ENCODE data around the gene PRSS53.
"Not testable (repeated sequence)": the region's sequence is repeated elsewhere in the genome, so short reads cannot be mapped to it uniquely, and the experiment has no call there.

PRSS53 gene

DNA sequence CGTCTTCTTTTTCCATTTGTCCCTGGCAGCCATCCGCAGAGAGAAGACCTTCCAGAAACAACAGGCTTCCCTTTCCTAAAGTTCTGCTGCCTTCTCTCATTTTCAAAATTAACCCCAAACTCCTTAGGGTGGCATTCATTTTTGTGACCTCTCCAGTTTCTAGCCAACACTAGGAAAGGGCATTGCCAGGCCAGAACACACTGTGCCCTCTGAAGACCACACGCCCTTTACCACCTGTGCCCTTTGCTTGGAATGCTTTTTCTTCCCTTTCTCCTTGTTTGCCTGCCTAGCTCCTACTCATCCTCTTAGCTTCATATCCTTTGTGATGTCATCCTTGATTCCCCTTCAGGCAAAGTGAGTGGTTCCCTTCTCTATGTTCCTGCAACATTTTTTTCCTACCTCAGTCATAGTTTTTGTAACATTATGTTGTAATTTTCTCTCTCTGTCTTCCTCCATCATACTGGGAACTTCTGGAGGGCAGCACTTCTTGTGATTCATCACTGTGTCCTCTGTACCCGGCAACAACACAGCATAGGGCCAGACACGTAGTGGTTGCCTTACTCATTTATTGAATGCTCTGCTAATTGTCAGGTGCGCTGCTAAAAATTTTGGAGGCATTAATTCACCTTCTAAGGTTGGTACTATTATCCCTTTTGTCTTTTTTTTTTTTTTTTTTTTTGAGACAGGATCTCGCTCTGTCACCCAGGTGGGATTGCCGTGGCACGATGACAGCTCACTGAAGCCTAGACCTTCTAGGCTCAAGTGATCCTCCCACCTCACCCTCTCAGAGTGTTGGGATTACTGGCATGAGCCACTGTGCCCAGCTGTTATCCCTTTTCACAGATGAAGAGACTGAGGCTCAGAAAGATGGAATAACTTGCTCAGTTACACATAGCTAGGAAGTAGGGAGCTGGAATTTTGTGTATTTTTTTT is 29.7 kb upstream of the PRSS53 start:
- no peak for DNase-seq (ENCODE audit: low read depth in 2 of 2)

DNA sequence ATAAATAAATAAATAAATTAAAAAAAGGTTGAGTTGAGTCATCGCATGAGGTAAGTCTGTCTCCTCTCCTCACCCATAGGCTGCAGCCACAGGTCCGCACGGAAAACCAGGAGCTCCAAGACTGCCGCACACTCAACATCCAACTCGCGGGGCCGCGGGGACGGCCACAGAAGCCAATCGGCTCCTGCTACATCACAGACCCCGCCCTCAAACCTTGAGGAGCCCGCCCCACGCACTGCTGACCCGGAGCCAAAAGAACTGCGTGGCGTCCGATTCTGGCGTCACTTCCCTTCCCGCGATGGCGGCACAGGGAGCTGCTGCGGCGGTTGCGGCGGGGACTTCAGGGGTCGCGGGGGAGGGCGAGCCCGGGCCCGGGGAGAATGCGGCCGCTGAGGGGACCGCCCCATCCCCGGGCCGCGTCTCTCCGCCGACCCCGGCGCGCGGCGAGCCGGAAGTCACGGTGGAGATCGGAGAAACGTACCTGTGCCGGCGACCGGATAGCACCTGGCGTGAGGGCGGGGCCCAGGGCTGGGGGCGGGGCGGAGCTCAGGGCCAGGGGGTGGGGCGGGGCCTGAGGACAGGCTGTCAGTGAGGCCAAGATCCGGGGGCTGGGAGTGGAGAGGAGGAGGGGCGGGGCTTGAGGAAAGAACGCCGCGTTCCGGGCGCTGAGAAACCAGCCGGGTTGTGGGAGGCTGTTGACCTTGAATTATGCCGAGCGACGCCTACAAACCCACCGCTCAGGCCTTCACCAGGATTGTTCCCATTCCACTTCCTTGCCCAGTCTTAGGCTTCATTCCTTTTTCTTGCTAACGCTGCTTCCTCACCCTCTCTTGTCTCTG is 28.9 kb upstream of the PRSS53 start, which contains the start of gene KAT8:
KAT8 (plus strand) TSS at position 281 of the 839 bp plus-strand sequence; CDS start at position 299, 18 bp downstream.
- DNase-seq (ENCODE audit: low read depth in 2 of 2): peak; percentile 94 to 98

DNA sequence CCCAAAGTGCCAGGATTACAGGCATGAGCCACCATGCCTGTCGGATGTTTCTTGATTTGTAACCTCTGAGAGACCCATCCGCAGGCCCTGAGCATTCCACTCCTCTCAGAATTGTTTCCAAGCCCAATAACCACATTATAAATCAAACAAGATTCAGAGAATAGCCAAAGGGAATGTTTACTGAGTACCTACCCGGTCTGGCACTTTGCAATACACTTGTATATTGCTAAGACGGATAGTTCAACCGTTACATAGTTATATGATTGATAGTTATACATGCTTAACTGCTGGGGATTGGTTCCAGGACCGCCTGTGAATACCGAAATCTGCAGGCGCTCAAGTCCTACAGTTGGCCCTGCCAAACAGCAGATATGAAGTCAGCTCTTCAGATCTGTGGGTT is 25.7 kb upstream of the PRSS53 start:
- DNase-seq (ENCODE audit: low read depth in 2 of 2): no peak

DNA sequence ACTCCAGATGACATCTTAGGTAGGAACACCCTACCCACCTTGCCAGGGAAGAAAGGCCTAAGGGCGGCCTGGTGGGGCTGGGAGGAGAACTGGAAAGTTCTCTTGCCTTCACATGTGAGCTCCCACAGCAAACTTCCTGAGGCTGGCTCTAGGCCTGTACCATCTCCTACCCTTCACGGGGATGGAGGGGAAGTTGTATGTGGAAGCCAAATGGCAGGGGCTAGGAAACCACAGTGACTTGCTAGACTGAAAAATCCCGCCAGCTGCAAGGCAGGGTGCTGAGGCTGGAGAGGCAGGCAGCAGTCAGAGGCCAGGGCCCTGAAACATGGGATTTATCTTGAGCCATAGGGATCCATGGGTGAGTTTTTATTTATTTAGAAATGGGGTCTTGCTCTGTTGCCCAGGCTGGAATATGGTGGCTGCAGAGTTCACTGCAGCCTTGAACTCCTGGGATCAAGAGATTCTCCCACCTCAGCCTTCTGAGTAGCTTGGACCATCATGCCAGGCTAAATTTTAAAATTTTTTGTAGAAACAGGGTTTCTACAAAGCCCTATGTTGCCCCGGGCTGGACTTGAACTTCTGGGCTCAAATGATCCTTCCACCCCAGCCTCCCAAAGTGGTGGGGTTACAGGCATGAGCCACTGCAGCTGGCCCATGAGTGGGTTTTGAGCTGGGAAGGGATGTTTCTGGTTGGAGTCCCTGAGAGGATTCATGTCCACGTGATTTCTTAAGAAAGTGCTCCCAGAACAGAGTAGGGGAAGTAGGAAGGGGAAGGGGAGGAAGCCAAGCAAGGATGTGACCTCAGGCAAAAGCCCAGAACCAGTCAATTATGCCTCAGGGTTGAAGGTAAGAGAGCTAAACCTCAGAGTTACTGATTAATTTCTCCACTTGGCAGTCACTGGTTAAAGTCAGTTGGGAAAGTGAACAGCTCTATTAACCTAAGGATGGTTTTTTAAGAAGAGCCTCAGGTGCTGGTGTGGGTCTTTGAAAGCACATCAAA is 24.7 kb upstream of the PRSS53 start:
- DNase-seq (ENCODE audit: low read depth in 2 of 2): no peak

DNA sequence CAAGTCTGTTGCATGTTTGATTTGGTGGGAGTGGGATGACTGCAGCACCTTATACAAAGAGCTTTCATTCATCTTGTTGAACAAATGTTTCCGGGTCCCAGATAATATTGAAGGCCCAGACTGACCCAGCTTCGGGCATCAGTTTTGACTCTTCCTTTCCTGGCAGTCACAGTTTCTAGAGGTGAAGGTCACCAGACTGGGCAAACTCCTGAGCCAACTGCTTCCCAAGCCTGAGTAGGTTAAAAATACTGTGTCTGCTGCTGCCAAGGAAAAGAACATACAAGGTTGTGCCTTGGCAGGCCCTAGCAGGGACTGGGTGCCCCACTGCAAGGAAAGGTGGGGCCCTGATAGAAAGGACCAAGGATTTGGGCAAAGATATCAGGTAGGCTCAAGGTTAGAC is 24.0 kb upstream of the PRSS53 start:
- no peak for DNase-seq (ENCODE audit: low read depth in 2 of 2)

DNA sequence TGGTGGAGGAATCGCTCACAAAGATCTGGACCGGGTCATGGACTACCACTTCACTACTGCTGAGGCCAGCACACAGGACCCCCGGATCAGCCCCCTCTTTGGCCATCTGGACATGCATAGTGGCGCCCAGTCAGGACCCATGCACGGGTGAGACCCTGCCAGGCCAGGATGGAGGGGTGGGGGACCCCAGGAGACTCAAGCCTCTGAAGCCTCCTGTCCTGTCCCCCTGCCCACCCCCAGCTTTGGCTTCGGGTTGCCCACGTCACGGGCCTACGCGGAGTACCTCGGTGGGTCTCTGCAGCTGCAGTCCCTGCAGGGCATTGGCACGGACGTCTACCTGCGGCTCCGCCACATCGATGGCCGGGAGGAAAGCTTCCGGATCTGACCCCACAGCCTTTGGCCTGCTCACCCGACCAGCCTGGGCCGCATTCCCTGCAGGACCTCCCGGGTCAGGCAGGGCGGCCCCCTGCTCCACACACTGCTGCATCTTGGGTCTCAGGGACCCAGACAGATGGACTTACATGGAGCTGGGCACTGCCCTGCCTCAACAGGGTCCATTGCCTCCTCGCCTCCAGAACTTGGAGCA is 23.2 kb upstream of the PRSS53 start:
- no peak for DNase-seq (ENCODE audit: low read depth in 2 of 2)

DNA sequence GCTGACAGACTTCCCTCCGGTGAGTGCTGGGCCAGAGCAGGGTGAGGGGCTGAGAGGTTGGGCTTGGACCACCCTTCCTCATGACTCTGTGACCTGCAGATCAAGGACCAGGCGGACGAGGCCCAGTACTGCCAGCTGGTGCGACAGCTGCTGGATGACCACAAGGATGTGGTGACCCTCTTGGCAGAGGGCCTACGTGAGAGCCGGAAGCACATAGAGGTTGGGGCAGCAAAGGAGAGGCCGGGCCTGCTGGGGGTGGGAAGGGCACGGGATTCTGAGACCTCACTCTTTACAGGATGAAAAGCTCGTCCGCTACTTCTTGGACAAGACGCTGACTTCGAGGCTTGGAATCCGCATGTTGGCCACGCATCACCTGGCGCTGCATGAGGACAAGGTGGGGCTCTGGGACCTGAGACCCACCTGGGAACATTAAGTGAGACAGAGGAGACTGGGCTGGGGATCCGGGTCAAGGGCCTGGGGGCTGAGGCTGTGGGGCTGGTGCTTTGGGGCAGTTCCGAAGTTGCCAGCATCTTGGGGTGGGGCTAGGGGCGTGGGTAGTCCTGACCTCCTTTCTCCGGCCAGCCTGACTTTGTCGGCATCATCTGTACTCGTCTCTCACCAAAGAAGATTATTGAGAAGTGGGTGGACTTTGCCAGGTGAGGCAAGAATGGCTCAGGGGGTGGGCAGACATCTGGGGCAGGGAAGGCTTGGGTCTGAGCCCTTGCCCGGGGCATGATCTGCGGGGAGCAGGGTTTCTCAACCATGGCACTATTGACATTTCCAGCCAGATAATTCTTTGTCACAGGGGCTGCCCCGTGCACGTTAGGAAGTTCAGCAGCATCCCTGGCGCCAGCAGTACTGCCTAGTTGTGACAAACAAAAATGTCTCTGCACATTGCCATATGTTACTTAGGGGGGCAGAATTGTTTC is 21.6 kb upstream of the PRSS53 start:
- DNase-seq (ENCODE audit: low read depth in 2 of 2): no peak

DNA sequence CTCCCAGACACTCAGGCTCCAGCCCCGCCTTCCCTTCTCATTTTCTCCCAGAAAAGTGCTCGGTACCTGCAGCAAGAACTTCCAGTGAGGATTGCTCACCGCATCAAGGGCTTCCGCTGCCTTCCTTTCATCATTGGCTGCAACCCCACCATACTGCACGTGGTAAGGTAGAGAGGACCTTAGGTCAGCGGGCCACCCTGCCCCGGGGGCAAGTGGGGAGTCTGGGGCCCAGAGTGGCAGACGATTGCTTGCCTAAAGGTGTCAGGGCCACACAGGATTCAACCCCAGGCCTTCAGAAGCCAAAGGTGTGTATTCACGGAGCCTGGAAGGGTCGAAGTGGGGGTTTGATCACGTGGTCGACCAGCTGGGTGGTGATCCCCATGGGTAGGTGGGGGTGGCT is 20.9 kb upstream of the PRSS53 start:
- DNase-seq (ENCODE audit: low read depth in 2 of 2): no peak

DNA sequence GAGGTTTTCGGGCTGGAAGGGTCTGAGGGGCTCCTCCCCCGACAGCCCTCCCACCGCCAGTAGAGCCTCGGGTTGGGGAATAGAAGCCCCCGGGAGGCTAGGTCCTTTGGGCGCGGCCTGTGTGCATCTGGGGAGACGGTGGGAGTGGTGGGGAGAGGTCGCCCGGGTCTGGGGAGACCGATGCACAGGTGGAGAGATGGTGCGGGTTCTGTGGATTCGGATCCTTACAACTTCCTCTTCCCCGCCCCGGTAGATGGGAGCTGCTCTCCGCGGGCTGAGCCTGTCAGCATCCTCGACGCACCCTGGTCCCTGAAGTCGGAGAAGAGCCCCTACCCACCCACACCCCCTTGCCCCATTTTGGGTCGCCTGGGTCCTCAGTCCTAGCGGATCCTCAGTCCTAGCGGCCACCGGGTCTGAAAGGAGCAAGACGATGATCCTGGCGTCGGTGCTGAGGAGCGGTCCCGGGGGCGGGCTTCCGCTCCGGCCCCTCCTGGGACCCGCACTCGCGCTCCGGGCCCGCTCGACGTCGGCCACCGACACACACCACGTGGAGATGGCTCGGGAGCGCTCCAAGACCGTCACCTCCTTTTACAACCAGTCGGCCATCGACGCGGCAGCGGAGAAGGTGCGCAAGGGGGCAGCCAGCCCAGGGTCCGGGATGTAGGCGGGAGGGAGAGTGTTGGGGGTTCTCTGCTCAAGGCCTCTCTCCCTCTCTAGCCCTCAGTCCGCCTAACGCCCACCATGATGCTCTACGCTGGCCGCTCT is 20.2 kb upstream of the PRSS53 start:
- DNase-seq (ENCODE audit: low read depth in 2 of 2): no peak

DNA sequence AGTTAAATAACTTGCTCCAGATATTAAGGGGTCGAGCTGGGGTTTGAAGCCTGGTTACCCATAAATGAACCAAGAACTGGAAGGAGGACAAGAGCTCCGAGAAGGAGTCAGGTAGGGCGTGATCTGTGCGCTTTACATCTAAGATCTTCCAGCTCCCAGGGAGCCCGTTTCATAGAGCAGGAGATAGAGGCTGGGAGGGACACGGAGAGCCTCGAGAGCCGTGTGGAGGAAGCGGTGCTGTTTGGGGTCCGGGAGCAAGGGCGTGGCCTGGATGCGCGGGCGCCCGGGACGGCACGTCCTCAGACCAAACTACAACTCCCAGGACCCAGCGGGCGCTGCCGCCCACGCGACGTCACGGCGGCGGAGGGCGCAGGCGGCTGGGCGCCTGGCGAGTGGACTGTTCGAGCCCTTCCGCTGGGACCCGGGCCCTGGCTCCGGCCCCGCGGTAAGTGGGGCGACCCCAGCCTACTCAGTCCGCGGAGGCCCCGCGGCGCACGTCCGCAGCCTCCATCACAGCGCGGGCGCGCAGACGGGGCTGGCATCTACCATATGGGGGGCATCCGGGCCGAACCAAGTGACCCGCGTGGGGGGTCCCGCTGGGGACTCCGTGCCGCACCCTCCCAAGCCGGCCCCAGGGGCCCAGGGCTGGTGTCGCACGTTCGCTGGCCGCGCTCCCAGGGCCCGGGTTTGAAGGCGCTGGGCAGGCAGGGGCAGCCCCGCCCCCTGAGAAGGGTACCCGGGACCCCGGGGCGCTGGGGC is 19.5 kb upstream of the PRSS53 start, which contains the start of gene BCKDK:
BCKDK (plus strand) TSS at position 352 of the 759 bp plus-strand sequence. CDS start 838 bp downstream, outside the sequence.
- peak; percentile 58 to 74 for DNase-seq (ENCODE audit: low read depth in 2 of 2)

DNA sequence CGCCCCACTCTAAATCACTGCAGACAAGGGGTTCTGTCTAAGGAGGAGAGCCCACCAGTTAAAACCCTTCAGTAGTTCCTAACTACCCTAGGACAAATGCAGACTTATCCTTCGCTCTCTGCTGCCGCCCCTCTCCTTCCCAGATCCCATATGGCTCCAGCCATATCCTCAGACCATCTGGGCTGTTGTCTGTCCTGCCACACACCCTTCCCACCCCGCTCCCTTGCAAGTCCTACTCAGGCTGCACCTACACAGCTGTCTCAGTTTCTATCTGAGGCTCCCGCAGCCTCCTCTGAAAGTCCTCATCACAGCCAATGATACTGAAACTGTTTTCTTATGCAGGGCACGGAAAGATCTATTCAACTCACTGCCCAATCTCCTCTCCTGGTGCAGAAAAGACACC is 18.7 kb upstream of the PRSS53 start:
- DNase-seq (ENCODE audit: low read depth in 2 of 2): peak in 1 of 2 experiments; percentile 39

DNA sequence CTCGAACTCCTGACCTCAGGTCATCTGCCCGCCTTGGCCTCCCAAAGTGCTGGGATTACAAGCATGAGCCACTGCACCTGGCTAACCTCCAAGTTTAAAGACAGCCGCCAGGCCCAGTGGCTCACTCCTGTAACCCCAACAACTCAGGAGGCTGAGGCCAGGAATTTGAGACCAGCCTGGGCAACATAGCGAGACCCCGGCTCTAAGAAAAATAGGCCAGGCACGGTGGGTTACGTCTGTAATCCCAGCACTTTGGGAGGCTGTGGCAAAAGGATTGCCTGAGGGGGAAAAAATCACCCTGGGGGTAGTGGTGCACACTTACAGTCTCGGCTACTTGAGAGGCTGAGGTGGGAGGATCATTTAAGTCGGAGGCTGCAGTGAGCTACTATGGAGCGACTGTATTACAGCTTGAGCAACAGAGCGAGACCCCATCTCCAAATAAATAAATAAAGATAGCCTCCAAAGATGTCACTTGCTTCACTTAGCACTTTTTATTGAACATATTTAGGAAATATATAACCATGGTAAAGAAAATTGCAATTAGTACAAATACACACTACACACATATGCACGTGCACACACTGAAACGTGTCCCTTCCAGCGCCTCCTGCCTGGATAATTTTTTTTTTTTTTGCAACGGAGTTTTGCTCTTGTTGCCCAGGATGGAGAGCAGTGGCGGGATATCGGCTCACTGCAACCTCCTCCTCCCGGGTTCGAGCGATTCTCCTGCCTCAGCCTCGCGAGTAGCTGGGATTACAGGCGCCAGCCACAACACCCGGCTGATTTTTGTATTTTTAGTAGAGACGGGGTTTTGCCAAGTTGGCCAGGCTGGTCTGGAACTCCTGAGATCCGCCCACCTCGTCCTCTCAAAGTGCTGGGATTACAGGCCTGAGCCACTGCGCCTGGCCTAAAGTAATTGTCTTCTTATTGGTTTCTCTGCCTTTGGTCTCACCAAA is 18.0 kb upstream of the PRSS53 start:
- DNase-seq (ENCODE audit: low read depth in 2 of 2): no peak

DNA sequence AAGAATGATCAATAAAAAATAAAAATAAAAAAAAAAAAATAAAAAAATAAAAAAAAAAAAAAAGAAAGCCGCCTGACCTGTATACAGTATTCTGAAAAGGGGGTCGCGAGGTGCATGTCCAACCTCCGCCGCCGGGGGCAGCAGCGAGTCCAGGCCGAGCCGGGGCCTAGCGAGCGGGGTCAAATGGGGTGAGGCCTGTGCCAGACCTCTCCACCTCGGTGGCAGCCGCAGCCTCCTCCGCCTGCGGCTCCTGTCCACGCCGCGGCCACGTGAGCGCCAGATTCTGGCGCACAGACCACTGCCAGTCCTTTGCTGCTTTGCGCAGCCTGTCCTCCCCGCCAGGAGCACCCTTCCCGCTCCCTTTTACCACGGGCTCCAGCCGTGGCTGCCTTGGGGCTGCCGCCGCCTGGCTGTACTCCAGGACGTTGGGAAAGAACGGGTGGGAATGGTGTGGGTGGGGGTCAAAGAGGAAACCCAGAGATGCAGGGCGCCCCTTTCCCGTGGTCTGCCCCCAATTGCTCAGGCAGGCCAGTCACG is 17.0 kb upstream of the PRSS53 start:
- peak; percentile 56 to 83 for DNase-seq (ENCODE audit: low read depth in 2 of 2)

DNA sequence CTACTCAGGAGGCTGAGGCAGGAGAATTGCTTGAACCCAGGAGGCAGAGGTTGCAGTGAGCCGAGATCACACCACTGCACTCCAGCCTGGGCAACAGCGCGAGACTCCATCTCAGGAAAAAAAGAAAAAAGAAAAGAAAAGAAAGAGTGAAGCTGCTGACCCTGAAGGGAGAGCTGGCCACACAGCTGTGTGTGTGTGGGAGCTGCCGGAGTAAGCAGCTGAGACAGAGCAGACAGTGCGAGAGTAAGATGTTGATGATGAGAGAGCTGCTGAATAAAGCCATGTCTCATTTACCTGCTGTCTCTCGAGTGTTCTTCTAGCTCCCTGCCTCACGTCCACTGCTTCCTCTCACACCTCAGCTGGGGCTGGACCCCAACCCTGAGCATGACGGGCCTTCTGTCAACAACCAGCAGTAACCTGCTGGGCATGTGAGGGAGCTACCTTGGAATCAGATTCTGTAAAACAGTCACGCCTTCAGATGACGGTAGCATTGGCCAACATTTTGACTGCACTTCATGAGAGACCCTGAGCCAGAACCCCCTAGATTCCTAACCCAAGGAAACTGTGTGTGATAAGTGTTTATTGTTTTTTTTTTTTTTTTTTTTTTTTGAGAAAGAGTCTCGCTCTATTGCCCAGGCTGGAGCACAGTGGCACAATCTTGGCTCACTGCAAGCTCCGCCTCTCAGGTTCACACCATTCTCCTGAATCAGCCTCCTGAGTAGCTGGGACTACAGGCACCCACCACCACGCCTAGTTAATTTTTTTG is 12.3 kb upstream of the PRSS53 start:
- DNase-seq (ENCODE audit: low read depth in 2 of 2): not testable (repeated sequence)

DNA sequence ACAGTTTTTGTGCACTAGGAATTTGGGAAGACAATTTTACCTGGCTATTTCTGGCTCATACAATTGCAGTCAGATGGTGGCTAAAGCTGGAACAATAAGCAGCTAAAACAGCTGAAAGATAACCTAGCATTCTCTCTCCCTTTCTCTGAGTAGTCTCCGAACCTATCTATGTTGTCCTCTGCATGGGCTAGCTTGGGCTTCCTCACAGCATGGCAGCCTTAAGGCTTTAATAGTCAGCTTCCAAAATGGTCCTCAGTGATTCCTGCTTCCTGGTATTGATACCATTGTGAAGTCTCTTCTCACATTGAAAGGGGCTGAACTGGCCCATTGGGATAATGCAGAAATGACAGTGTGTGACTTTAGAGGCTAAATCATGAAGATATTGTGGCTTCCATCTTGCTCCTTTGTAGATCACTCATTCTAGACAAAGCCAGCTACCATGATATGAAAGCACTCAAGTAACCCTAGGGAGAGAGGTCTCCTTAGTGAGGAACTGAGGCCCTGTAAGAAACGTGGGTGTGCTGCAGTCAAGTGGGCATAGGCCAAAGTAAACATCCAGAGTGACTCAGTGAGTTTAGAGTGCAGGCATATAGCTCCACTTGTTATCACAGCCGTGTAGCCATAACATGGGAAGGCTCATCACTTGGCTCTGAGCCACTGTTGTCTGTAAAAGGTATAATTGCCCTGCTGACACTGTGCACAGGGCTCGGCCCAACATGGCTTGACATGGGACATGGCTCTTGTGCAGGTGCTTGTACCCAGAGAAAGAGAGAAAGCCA is 11.3 kb upstream of the PRSS53 start:
- no peak for DNase-seq (ENCODE audit: low read depth in 2 of 2)

Data from stimulated activated CD4-positive, alpha-beta T cell treated with anti-CD3 and anti-CD28 coated beads, Interleukin-12 subunit alpha, Interleukin-12 subunit beta, amount 100 ng/mL, for 24 hours (primary cell).